OCI-LY7 (cell line): Measurements from ENCODE around the gene LGALS1.

Experiments used
- CTCF ChIP-seq: fragments of 200-600 bp; sonication (generic); conservative IDR thresholded peaks from 2 replicates; pipeline ENCODE4 v1.5.1; 2014; ENCODE audit warnings: mild to moderate bottlenecking, antibody characterized with exemption, low read length, moderate library complexity, mixed read lengths
- EZH2phosphoT487 ChIP-seq: fragments of 200-600 bp; sonication (generic); IDR thresholded peaks from 2 replicates; pipeline ENCODE4 v1.6.1; 2018; ENCODE audit warnings: low read depth, borderline replicate concordance, mild to moderate bottlenecking, mixed run types, antibody characterized with exemption, low read length, moderate library complexity, mixed read lengths

GRCh38 chr22:37625737-37626136, 49.7 kb upstream of the LGALS1 start:
- TF ChIP-seq CTCF (no peak), EZH2phosphoT487 (no peak)
